Measurements from ENCODE around the gene ADARB1. TPM values are rescaled to one million over a fixed set of nuclear protein-coding genes. Genes with fewer than 3 reads are reported as not detected.

The ADARB1 gene
- total RNA-seq, 4 donors from 2014 or later = 6.8 to 32.2 (median 17.3) TPM

DNA sequence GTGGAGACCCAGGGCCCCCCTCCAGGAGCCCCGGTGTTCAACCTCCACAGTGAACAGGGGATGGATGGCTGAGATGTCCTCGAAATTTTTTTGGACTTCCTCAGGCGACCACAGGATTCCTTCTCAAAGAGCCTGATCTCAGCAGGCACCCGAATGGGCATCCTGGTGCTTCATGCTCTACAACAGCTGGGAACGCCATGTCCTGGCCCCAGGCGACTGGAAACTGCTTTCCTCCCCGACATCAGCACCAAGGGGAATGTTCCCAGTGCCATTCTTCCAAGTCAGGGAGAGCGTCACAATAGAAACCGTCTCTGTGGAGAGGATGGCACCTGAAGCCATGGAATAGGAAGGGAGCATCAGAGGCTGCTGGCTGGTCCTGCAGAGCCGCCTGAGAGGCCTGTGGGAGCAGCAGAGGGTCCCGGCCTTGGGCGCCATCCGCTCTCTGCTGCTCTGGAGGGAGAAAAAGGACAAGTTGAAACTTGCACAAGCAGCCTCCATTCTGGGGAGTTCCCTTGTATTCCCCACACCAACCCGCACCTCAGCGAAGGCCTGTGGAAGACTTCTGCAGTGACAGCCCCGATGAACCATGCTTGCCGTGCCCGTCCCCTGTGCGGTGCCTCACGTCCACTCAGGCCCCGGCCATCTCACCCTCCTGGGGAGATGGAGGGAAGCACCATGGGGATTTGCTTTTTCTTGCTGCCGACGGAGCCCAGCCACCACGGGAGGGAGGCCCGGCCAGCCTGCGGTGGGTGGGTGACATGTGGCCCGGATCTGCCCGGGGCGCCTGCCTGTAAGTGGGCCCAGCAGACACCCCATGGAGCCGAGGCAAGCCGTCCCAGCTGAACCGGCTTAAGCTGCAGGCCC lies 2.3 kb upstream of the ADARB1 start:
- H3K27ac ChIP-seq = no peak overlapping the region
- DNase-seq = no peak
- no peaks in the 10 kb centered on the region for H3K36me3 ChIP-seq
- no peaks in the 10 kb centered on the region for H3K9me3 ChIP-seq
- H3K4me1 ChIP-seq = peaks cover 3 to 26% (median 19%) of the 10 kb centered on the region in 4 donors
- TF ChIP-seq, protein P1, sequence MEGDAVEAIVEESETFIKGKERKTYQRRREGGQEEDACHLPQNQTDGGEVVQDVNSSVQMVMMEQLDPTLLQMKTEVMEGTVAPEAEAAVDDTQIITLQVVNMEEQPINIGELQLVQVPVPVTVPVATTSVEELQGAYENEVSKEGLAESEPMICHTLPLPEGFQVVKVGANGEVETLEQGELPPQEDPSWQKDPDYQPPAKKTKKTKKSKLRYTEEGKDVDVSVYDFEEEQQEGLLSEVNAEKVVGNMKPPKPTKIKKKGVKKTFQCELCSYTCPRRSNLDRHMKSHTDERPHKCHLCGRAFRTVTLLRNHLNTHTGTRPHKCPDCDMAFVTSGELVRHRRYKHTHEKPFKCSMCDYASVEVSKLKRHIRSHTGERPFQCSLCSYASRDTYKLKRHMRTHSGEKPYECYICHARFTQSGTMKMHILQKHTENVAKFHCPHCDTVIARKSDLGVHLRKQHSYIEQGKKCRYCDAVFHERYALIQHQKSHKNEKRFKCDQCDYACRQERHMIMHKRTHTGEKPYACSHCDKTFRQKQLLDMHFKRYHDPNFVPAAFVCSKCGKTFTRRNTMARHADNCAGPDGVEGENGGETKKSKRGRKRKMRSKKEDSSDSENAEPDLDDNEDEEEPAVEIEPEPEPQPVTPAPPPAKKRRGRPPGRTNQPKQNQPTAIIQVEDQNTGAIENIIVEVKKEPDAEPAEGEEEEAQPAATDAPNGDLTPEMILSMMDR (IDR thresholded peaks at IDR 0.05) = no peak
- TF ChIP-seq POLR2AphosphoS5 (IDR thresholded peaks at IDR 0.05) (no peak), EP300 (IDR thresholded peaks at IDR 0.05; ENCODE audit: low read depth) (no peak), POLR2A (IDR thresholded peaks at IDR 0.05) (no peak)
- H3K4me3 ChIP-seq = no peak overlapping the region
- WGBS, 2 donors (ENCODE audit: low coverage in 1 of 2) = 90% methylated on average over 30 of the region's 32 CpGs; no CpG with 5 or more reads in 1 of the 2 donors
- intact Hi-C loops (cut with DNase I; ENCODE audit: low total_unique reads) (loop anchor here (10.0 kb wide), 1 partner anchor 117 kb away; no protein-coding TSS in a partner anchor), in situ Hi-C loops (cut with MboI; ENCODE audit: low pct_ligation_motif_present in 1 of 4, low pct_unique_long_range_greater_than_20kb in 1 of 4, low sequenced_read_pairs in 3 of 4) (no loop called here)
- peaks cover 14% of the 10 kb centered on the region for H3K27me3 ChIP-seq

DNA sequence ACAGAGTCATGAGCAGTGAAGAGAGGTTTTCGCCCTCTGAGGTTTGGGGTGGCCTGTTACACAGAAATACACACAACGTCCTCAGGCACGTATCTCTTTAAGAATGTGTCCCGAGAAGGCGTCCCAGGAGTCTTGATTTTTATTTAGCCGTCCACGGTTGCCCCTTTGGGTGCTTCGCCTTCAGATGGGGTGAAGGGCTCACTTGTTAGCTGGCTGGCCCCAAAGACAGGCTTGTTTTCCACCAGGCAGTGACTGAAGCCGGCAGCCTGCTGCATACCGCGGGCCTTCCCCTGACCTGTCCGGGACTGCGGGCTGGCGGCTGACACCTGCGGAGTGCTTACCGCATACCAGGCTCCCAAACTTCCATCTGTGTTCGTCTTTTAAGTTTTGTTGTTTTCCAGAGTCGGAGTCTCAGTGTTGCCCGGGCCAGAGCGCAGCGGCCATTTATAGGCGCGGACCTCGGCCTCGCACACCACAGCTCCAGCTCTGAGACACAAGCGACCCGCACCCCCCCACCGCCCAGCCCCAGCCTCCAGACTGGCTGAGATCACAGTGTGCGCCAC lies 1.6 kb upstream of the ADARB1 start:
- in situ Hi-C loops (cut with MboI; ENCODE audit: low pct_ligation_motif_present in 1 of 4, low pct_unique_long_range_greater_than_20kb in 1 of 4, low sequenced_read_pairs in 3 of 4) (no loop called here), intact Hi-C loops (cut with DNase I; ENCODE audit: low total_unique reads) (loop anchor here (10.0 kb wide), 1 partner anchor 118 kb away; no protein-coding TSS in a partner anchor)
- H3K27ac ChIP-seq = no peak overlapping the region
- peaks cover 3 to 27% (median 19%) of the 10 kb centered on the region in 4 donors for H3K4me1 ChIP-seq
- TF ChIP-seq POLR2A (IDR thresholded peaks at IDR 0.05) (no peak), POLR2AphosphoS5 (IDR thresholded peaks at IDR 0.05) (no peak), EP300 (IDR thresholded peaks at IDR 0.05; ENCODE audit: low read depth) (no peak)
- TF ChIP-seq, protein P1 (IDR thresholded peaks at IDR 0.05) = no peak
- H3K27me3 ChIP-seq = peaks cover 14% of the 10 kb centered on the region
- no peaks in the 10 kb centered on the region for H3K36me3 ChIP-seq
- DNase-seq = no peak
- no peaks in the 10 kb centered on the region for H3K9me3 ChIP-seq
- 93 to 100% methylated on average over 1 to 29 of the region's 29 CpGs for WGBS, 2 donors (ENCODE audit: low coverage in 1 of 2)
- no peak overlapping the region for H3K4me3 ChIP-seq

DNA sequence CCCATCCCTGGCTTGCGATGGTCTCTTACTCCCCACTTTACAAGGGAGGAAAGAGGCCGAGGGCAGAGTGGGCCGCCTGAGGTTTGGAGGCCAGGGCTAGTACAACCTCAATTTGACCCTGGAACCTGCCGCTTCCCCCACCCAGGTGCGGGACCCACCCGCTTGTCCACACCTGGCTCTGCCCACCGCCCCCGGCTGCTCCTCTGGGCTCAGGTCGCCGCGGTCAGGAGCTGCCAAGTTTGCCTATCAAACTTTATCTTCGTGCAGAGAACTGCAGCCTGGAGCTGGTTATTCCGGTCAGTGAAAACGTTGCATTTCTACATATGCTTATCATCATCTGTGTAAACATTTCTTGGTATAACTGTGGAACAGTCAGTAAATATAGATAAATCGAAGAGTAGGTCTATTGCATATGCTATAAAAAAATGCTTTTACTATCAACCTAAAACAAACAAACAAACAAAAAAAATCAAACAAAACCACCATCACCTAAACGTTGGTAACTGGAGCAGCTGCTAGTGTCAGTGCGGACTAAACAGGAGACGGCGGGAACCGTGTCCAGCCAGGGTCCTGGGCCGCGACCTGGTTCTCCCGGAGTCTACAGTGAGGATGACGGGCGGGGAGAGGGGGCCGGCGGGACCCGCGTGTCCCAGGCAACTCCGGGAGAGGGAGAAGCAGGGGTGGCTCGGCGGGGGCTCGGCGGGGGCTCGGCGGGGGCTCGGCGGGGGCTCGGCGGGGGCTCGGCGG lies 906 bp upstream of the ADARB1 start:
- intact Hi-C loops (cut with DNase I; ENCODE audit: low total_unique reads) (loop anchor here (10.0 kb wide), 1 partner anchor 119 kb away; no protein-coding TSS in a partner anchor), in situ Hi-C loops (cut with MboI; ENCODE audit: low pct_ligation_motif_present in 1 of 4, low pct_unique_long_range_greater_than_20kb in 1 of 4, low sequenced_read_pairs in 3 of 4) (no loop called here)
- peaks cover 3 to 29% (median 19%) of the 10 kb centered on the region in 4 donors for H3K4me1 ChIP-seq
- peaks cover 14% of the 10 kb centered on the region for H3K27me3 ChIP-seq
- H3K36me3 ChIP-seq = no peaks in the 10 kb centered on the region
- TF ChIP-seq POLR2A (IDR thresholded peaks at IDR 0.05) (no peak), POLR2AphosphoS5 (IDR thresholded peaks at IDR 0.05) (peak in 1 of 3 donors; percentile 47), EP300 (IDR thresholded peaks at IDR 0.05; ENCODE audit: low read depth) (no peak)
- TF ChIP-seq, protein P1 (IDR thresholded peaks at IDR 0.05) = no peak
- peak overlapping the region; percentile 76 to 98 (median 95) for H3K4me3 ChIP-seq
- no peaks in the 10 kb centered on the region for H3K9me3 ChIP-seq
- DNase-seq = peak; percentile 24
- 1 to 27% methylated on average over 8 to 30 of the region's 42 CpGs for WGBS, 2 donors (ENCODE audit: low coverage in 1 of 2)
- H3K27ac ChIP-seq = peak overlapping the region; percentile 88 to 95 (median 90)

Data from transverse colon (tissue), 4 donors.